Prostate gland (tissue), 2 donors: Measurements from ENCODE around the gene ZFP36L1.

ENCODE experiments used
- POLR2A ChIP-seq: fragments of 450-650 bp; IDR thresholded peaks from one replicate; pipeline ENCODE4 v1.6.1; 2016; ENCODE audit warnings: antibody characterized with exemption, mild to moderate bottlenecking
- POLR2AphosphoS5 ChIP-seq: sonication (generic); formaldehyde crosslinking; IDR thresholded peaks from one replicate; pipeline ENCODE4 v1.6.1; 2017; ENCODE audit warnings: antibody characterized with exemption
- TF ChIP-seq, protein P1 (sequence below), 4 experiments: fragments of 200-600 bp in 2 of 4; fragments of 450-650 bp in 2 of 4; sonication (generic) in 2 of 4; IDR thresholded peaks; 1 replicate in 3 of 4; 2 replicates in 1 of 4; pipeline ENCODE4 v1.5.1; 2016 to 2019; ENCODE audit warnings: antibody characterized with exemption in 4 of 4, mild to moderate bottlenecking in 2 of 4, moderate library complexity in 2 of 4

DNA sequence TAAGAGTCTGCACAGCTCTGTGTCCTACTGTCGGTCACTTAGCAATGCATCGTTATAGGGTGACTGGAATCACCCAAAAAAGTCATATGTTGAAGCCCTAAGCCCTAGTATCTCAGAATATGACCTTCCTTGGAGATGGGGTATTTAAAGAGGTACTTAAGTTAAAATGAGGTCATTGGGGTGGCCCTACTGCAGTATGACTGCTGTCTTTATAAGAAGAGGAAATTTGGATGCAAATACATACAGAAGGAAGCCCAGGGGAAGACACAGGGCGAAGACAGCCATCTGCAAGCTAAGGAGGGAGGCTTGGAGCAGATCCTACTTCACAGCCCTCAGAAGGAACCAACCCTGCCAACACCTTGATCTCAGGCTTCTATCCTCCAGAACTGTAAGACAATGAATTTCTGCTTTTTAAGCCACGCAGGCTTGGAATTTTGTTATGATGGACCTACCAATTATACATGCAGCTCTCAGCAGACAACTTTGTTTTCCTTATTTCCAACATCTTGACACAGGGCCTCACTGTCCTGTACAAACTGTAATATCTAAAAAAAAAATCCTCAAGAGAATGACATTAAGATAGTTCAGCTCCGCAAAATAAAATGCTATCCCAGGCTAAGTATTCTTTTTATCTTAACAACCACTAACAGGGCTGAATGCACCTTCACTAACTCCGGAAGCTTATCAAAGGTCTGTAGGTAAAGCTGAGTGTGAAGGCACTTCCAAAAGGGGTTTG is 40.4 kb downstream of the ZFP36L1 start:
- TF ChIP-seq, protein P1, sequence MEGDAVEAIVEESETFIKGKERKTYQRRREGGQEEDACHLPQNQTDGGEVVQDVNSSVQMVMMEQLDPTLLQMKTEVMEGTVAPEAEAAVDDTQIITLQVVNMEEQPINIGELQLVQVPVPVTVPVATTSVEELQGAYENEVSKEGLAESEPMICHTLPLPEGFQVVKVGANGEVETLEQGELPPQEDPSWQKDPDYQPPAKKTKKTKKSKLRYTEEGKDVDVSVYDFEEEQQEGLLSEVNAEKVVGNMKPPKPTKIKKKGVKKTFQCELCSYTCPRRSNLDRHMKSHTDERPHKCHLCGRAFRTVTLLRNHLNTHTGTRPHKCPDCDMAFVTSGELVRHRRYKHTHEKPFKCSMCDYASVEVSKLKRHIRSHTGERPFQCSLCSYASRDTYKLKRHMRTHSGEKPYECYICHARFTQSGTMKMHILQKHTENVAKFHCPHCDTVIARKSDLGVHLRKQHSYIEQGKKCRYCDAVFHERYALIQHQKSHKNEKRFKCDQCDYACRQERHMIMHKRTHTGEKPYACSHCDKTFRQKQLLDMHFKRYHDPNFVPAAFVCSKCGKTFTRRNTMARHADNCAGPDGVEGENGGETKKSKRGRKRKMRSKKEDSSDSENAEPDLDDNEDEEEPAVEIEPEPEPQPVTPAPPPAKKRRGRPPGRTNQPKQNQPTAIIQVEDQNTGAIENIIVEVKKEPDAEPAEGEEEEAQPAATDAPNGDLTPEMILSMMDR (IDR thresholded peaks at IDR 0.05): no peak
- no peak for TF ChIP-seq POLR2AphosphoS5
- no peak for TF ChIP-seq POLR2A
